Left lung (tissue), 10 donors: Measurements from ENCODE around the gene UBE3D. TPM values are rescaled to one million over a fixed set of nuclear protein-coding genes. Genes with fewer than 3 reads are reported as not detected.

Experiments
- ATAC-seq: fragments of 200-7000 bp; cut with Tn5 transposase; one replicate; pipeline ENCODE4 v1.9.1; 2020; ENCODE audit warnings: moderate library complexity
- DNase-seq, 4 donors: peaks; one replicate each; pipeline ENCODE4 v3.0.0-alpha.2; 2013 to 2020
- H3K27ac ChIP-seq, 2 donors: fragments of 200-600 bp; sonication (generic) in 1 of 2; one replicate each; pipeline versions ENCODE4 v1.5.0 to v1.8.0; 2020 to 2021
- H3K27me3 ChIP-seq, 2 donors: fragments of 200-600 bp; sonication (generic) in 1 of 2; one replicate each; pipeline versions ENCODE4 v1.5.0 to v1.8.0; 2020 to 2021
- H3K36me3 ChIP-seq, 2 donors: fragments of 200-600 bp; sonication (generic) in 1 of 2; one replicate each; pipeline versions ENCODE4 v1.5.0 to v1.8.0; 2020 to 2021
- H3K4me1 ChIP-seq, 2 donors: fragments of 200-600 bp; one replicate each; pipeline ENCODE4 v1.8.0; 2021
- H3K4me3 ChIP-seq, 2 donors: fragments of 200-600 bp; sonication (generic) in 1 of 2; one replicate each; pipeline versions ENCODE4 v1.5.0 to v1.8.0; 2020 to 2021; ENCODE audit warnings: mild to moderate bottlenecking in 1 of 2
- H3K9me3 ChIP-seq, 2 donors: fragments of 200-600 bp; sonication (generic) in 1 of 2; one replicate each; pipeline versions ENCODE4 v1.5.0 to v1.8.0; 2020 to 2021
- intact Hi-C, 2 donors: fragments of 100-400 bp; cut with DNase I; formaldehyde crosslinking; loops; one replicate each; pipeline versions ENCODE4 v1.11.2 to v1.14.2; 2022
- polyA plus RNA-seq, 6 donors: library from polyadenylated mRNA; unstranded; fragments of 120-200 nt; gene quantifications; one replicate each; pipeline ENCODE4 v1.2.1, GENCODE V29; 2013; ENCODE audit not compliant: insufficient read length in 6 of 6
- total RNA-seq, 2 donors: library from RNA; stranded (reverse); fragmentation: NEBNext Ultra II Directional; extraction: Animal tissue kit (Norgen Biotek cat#: 25700); gene quantifications; one replicate each; pipeline ENCODE4 v1.2.1, GENCODE V29; 2021
- TF ChIP-seq, protein P1 (sequence below), 2 donors: fragments of 200-600 bp; sonication (generic) in 1 of 2; IDR thresholded peaks; one replicate each; pipeline versions ENCODE4 v1.5.0 to v1.8.0; 2021; ENCODE audit warnings: antibody characterized with exemption in 2 of 2
- donor health status: DM: no; HTN: yes; CAD: no.
- donor health status: DM: no; HTN: no; CAD: no.

Gene UBE3D
- total and polyA plus RNA-seq, 8 donors, result 4.1 to 10.9 (median 8.9) TPM

- Histone ChIP-seq H3K9me3 (no peaks in the 10 kb centered on the region), H3K4me3 (no peak overlapping the region), H3K27me3 (no peaks in the 10 kb centered on the region), H3K4me1 (no peaks in the 10 kb centered on the region), H3K36me3 (peaks cover 0 to 4% of the 10 kb centered on the region in 2 donors), H3K27ac (no peak overlapping the region)
- DNase-seq, result no peak
- intact Hi-C loops, result no loop called here
- TF ChIP-seq, protein P1, sequence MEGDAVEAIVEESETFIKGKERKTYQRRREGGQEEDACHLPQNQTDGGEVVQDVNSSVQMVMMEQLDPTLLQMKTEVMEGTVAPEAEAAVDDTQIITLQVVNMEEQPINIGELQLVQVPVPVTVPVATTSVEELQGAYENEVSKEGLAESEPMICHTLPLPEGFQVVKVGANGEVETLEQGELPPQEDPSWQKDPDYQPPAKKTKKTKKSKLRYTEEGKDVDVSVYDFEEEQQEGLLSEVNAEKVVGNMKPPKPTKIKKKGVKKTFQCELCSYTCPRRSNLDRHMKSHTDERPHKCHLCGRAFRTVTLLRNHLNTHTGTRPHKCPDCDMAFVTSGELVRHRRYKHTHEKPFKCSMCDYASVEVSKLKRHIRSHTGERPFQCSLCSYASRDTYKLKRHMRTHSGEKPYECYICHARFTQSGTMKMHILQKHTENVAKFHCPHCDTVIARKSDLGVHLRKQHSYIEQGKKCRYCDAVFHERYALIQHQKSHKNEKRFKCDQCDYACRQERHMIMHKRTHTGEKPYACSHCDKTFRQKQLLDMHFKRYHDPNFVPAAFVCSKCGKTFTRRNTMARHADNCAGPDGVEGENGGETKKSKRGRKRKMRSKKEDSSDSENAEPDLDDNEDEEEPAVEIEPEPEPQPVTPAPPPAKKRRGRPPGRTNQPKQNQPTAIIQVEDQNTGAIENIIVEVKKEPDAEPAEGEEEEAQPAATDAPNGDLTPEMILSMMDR (IDR thresholded peaks at IDR 0.05), result no peak
- no peak for ATAC-seq
These were observed 174.6 kb downstream of the UBE3D start for GRCh38 chr6:82891076-82891475.

DNA sequence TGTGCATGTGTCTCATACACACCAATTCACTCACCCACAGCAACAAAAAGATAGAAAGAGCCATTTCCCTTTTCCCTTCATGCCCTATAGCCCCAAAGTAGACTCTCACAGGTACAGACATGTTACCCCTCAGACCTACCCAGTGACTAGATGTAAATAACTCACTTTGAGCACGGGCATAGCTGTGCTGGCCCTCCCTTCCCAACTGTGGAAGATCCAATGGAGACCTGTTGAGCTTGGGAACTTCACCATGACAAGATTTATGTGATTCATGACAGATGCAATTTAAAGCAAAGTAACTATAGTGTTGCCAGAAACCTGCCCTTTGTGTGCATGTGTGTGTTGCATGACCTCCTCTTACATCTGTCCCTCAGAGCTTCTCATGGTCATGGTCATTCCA lies 175.4 kb downstream of the UBE3D start:
- DNase-seq, result no peak

GRCh38 chr6:82889143-82889542 lies 176.5 kb downstream of the UBE3D start:
- DNase-seq (no peak), ATAC-seq (no peak)
- Histone ChIP-seq H3K4me3 (no peak overlapping the region), H3K27me3 (no peaks in the 10 kb centered on the region), H3K27ac (no peak overlapping the region), H3K36me3 (peaks cover 0 to 4% of the 10 kb centered on the region in 2 donors), H3K9me3 (no peaks in the 10 kb centered on the region), H3K4me1 (no peaks in the 10 kb centered on the region)
- TF ChIP-seq, protein P1 (IDR thresholded peaks at IDR 0.05), result no peak
- intact Hi-C loops, result no loop called here

More for the DNA sequence above, 175.4 kb downstream of the UBE3D start:
- no peaks in the 10 kb centered on the region for H3K27me3 ChIP-seq
- ATAC-seq, result no peak
- intact Hi-C loops, result no loop called here
- no peak overlapping the region for H3K4me3 ChIP-seq
- H3K36me3 ChIP-seq, result peaks cover 0 to 4% of the 10 kb centered on the region in 2 donors
- no peaks in the 10 kb centered on the region for H3K4me1 ChIP-seq
- H3K27ac ChIP-seq, result no peak overlapping the region
- H3K9me3 ChIP-seq, result no peaks in the 10 kb centered on the region
- TF ChIP-seq, protein P1 (IDR thresholded peaks at IDR 0.05), result no peak

- H3K27ac ChIP-seq, result no peak overlapping the region
- H3K9me3 ChIP-seq, result no peaks in the 10 kb centered on the region
- no peaks in the 10 kb centered on the region for H3K36me3 ChIP-seq
- H3K4me1 ChIP-seq, result no peaks in the 10 kb centered on the region
- ATAC-seq, result no peak
- DNase-seq, result no peak
- TF ChIP-seq, protein P1 (IDR thresholded peaks at IDR 0.05), result no peak
- H3K27me3 ChIP-seq, result no peaks in the 10 kb centered on the region
- intact Hi-C loops, result no loop called here
- H3K4me3 ChIP-seq, result no peak overlapping the region
These were observed 183.1 kb downstream of the UBE3D start for GRCh38 chr6:82882363-82883023.

DNA sequence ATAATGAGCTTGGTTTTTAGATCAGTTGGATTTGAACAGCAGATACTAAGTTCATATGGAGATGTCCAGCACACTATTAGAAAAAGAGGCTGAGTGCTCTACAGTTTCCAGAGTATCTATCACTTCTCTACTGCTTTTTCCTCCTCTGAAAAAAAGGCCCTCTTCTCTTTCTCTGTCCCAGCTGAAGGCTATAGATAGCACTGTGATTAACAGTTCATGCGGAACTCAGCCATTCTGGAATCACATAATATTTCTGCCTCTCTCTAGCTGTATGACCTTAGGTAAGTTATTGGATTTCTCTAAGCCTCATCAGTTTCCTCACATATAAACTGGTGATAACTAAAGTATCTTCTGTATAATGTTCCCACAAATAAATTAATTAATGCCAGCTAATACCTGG lies 184.1 kb downstream of the UBE3D start:
- ATAC-seq (no peak), DNase-seq (no peak)
- intact Hi-C loops, result no loop called here
- TF ChIP-seq, protein P1 (IDR thresholded peaks at IDR 0.05), result no peak
- no peaks in the 10 kb centered on the region for H3K36me3 ChIP-seq
- H3K27ac ChIP-seq, result no peak overlapping the region
- H3K27me3 ChIP-seq, result no peaks in the 10 kb centered on the region
- H3K9me3 ChIP-seq, result no peaks in the 10 kb centered on the region
- H3K4me3 ChIP-seq, result no peak overlapping the region
- no peaks in the 10 kb centered on the region for H3K4me1 ChIP-seq
